ENCODE measurements around the gene MELK.
A peak's percentile ranks its signal among the peaks of the same experiment; 100 is the strongest.

The MELK gene

GRCh38 chr9:36584620-36585460 lies 12.1 kb downstream of the MELK start:
- peak; percentile 88 for DNase-seq

- DNase-seq = no peak
These were observed 17.5 kb downstream of the MELK start for GRCh38 chr9:36590231-36590630.

GRCh38 chr9:36592801-36593583 lies 20.3 kb downstream of the MELK start:
- DNase-seq = no peak

GRCh38 chr9:36594213-36594612 lies 21.5 kb downstream of the MELK start:
- DNase-seq = no peak

GRCh38 chr9:36597412-36598178 lies 24.9 kb downstream of the MELK start:
- peak; percentile 52 for DNase-seq

GRCh38 chr9:36598273-36598672 lies 25.6 kb downstream of the MELK start:
- DNase-seq = no peak

- peak; percentile 57 for DNase-seq
These were observed 30.3 kb downstream of the MELK start for GRCh38 chr9:36603006-36603405.

- no peak for DNase-seq
These were observed 36.6 kb downstream of the MELK start for GRCh38 chr9:36609306-36609705.

- DNase-seq = no peak
These were observed 49.4 kb downstream of the MELK start for GRCh38 chr9:36622121-36622520.

- peak; percentile 34 for DNase-seq
These were observed 50.6 kb downstream of the MELK start for GRCh38 chr9:36623280-36623679.

- DNase-seq = peak; percentile 85
These were observed 52.4 kb downstream of the MELK start for GRCh38 chr9:36625006-36625615.

GRCh38 chr9:36632892-36633291 lies 60.2 kb downstream of the MELK start:
- DNase-seq = peak; percentile 32

GRCh38 chr9:36637491-36638270 lies 65.0 kb downstream of the MELK start:
- no peak for DNase-seq

GRCh38 chr9:36640771-36641381 lies 68.2 kb downstream of the MELK start:
- no peak for DNase-seq

GRCh38 chr9:36642817-36643216 lies 70.1 kb downstream of the MELK start:
- DNase-seq = no peak

- no peak for DNase-seq
These were observed 84.1 kb downstream of the MELK start for GRCh38 chr9:36656842-36657241.

- DNase-seq = no peak
These were observed 86.8 kb downstream of the MELK start for GRCh38 chr9:36659500-36659899.

- DNase-seq = no peak
These were observed 92.1 kb downstream of the MELK start for GRCh38 chr9:36664806-36665205.

- DNase-seq = no peak
These were observed 92.7 kb downstream of the MELK start for GRCh38 chr9:36665387-36665786.

GRCh38 chr9:36665921-36666431 lies 93.3 kb downstream of the MELK start:
- peak; percentile 46 for DNase-seq

- DNase-seq = no peak
These were observed 98.9 kb downstream of the MELK start for GRCh38 chr9:36671561-36671960.

Data from EL (cell line).